OCI-LY1 (cell line): ENCODE measurements around the gene MVB12B.

ENCODE experiments used
- H2AFZ ChIP-seq: fragments of 200-600 bp; sonication (generic), shearing (Covaris generic); 2 replicates; pipeline ENCODE4 v1.6.0; 2014; ENCODE audit warnings: antibody characterized with exemption, mild to moderate bottlenecking, low read length
- H3F3A ChIP-seq: fragments of 200-600 bp; sonication (generic), shearing (Covaris generic); 2 replicates; pipeline ENCODE4 v1.6.0; 2014; ENCODE audit warnings: mild to moderate bottlenecking, antibody characterized with exemption, low read length, moderate library complexity; ENCODE audit not compliant: insufficient read depth
- H3K27ac ChIP-seq: fragments of 200-600 bp; sonication (generic); 2 replicates; pipeline ENCODE4 v1.5.1; 2014; ENCODE audit warnings: low read length, mixed run types, mild to moderate bottlenecking, low read depth; ENCODE audit not compliant: poor library complexity, severe bottlenecking
- H3K27me3 ChIP-seq: fragments of 200-600 bp; sonication (generic); 2 replicates; pipeline ENCODE4 v1.6.0; 2014; ENCODE audit warnings: antibody characterized with exemption, mild to moderate bottlenecking, low read length, moderate library complexity; ENCODE audit not compliant: insufficient read depth
- H3K36me3 ChIP-seq: fragments of 200-600 bp; sonication (generic); 2 replicates; pipeline ENCODE4 v1.6.1; 2014; ENCODE audit warnings: mild to moderate bottlenecking, antibody characterized with exemption, low read length, moderate library complexity, mixed read lengths; ENCODE audit not compliant: insufficient read depth
- H3K4me1 ChIP-seq: fragments of 200-600 bp; sonication (generic); 2 replicates; pipeline ENCODE4 v1.5.1; 2014; ENCODE audit warnings: mild to moderate bottlenecking, low read length, moderate library complexity; ENCODE audit not compliant: insufficient read depth, severe bottlenecking
- H3K4me2 ChIP-seq: fragments of 200-600 bp; sonication (generic), shearing (Covaris generic); 2 replicates; pipeline ENCODE4 v1.6.1; 2014; ENCODE audit warnings: low read length
- H3K4me3 ChIP-seq: fragments of 200-600 bp; sonication (generic); 2 replicates; pipeline ENCODE4 v1.5.1; 2014; ENCODE audit warnings: low read length, low read depth, mild to moderate bottlenecking, mixed read lengths; ENCODE audit not compliant: poor library complexity, severe bottlenecking
- H3K79me2 ChIP-seq: fragments of 200-600 bp; shearing (Covaris generic); 2 replicates; pipeline ENCODE4 v1.6.1; 2016; ENCODE audit warnings: mixed run types, low read length, mixed read lengths; ENCODE audit not compliant: insufficient read depth
- H3K9ac ChIP-seq: fragments of 200-600 bp; sonication (generic), shearing (Covaris generic); 2 replicates; pipeline ENCODE4 v1.6.1; 2014; ENCODE audit warnings: mild to moderate bottlenecking, low read length, mixed read lengths
- H3K9me2 ChIP-seq: fragments of 200-600 bp; sonication (generic), shearing (Covaris generic); 2 replicates; pipeline ENCODE4 v1.6.1; 2014; ENCODE audit warnings: low read depth, mild to moderate bottlenecking, low read length, mixed read lengths
- H3K9me3 ChIP-seq: fragments of 200-600 bp; shearing (Covaris generic); 2 replicates; pipeline ENCODE4 v1.6.1; 2014; ENCODE audit warnings: low read length, mixed read lengths
- H4K20me1 ChIP-seq: fragments of 200-600 bp; sonication (generic), shearing (Covaris generic); 2 replicates; pipeline ENCODE4 v1.6.0; 2016; ENCODE audit warnings: mild to moderate bottlenecking, low read length; ENCODE audit not compliant: insufficient read depth
- CTCF ChIP-seq: fragments of 200-600 bp; sonication (generic), shearing (Covaris generic); IDR thresholded peaks from 2 replicates; pipeline ENCODE4 v1.5.1; 2017; ENCODE audit warnings: mild to moderate bottlenecking, antibody characterized with exemption, low read length, moderate library complexity, mixed read lengths
- EZH2 ChIP-seq: fragments of 200-600 bp; sonication (generic), shearing (Covaris generic); IDR thresholded peaks from 2 replicates; pipeline ENCODE4 v1.8.0; 2017; ENCODE audit warnings: borderline replicate concordance, mixed run types, mild to moderate bottlenecking, antibody characterized with exemption, low read length, moderate library complexity, mixed read lengths

MVB12B gene

DNA sequence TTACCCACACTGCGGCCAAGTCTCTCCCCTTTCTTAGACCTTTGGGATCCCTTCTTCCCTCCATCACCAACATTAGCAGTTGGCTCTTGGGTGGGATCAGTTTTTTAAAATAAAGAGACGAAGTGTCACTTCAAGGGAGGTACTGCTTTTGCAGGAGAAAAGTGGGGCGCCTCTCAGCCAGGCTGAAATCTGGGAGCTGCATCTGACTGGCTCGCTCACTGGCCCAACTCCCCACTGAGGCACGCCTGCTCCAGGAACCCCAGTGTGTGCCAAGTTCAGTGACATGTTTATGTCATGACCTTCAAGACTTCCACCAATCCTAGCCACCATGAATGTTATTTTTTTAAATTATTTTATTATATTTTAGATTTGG is 130.5 kb downstream of the MVB12B start:
- Histone ChIP-seq H3K9me2 (no peaks in the 10 kb centered on the region), H3K4me3 (no peak overlapping the region), H4K20me1 (no peaks in the 10 kb centered on the region), H3K79me2 (no peaks in the 10 kb centered on the region), H3F3A (no peaks in the 10 kb centered on the region), H3K9ac (no peak overlapping the region), H3K27me3 (peaks cover under 1% of the 10 kb centered on the region; the same call in 1 of the 2 replicates), H2AFZ (no peak overlapping the region), H3K36me3 (no peaks in the 10 kb centered on the region), H3K9me3 (no peaks in the 10 kb centered on the region), H3K4me2 (no peak overlapping the region), H3K4me1 (no peaks in the 10 kb centered on the region), H3K27ac (no peak overlapping the region)
- TF ChIP-seq EZH2 (no peak), CTCF (no peak)

GRCh38 chr9:126457890-126458289 is 131.3 kb downstream of the MVB12B start:
- no peak overlapping the region for H3K9ac ChIP-seq
- no peak overlapping the region for H3K4me2 ChIP-seq
- no peak overlapping the region for H3K27ac ChIP-seq
- no peaks in the 10 kb centered on the region for H3K79me2 ChIP-seq
- no peaks in the 10 kb centered on the region; the same call in 1 of the 2 replicates for H3K27me3 ChIP-seq
- H2AFZ ChIP-seq = no peak overlapping the region
- no peaks in the 10 kb centered on the region for H3K9me2 ChIP-seq
- no peaks in the 10 kb centered on the region for H4K20me1 ChIP-seq
- no peaks in the 10 kb centered on the region for H3K4me1 ChIP-seq
- TF ChIP-seq EZH2 = no peak
- TF ChIP-seq CTCF = no peak
- no peak overlapping the region for H3K4me3 ChIP-seq
- no peaks in the 10 kb centered on the region for H3K36me3 ChIP-seq
- no peaks in the 10 kb centered on the region for H3K9me3 ChIP-seq
- H3F3A ChIP-seq = no peaks in the 10 kb centered on the region

- no peaks in the 10 kb centered on the region for H3K4me1 ChIP-seq
- no peaks in the 10 kb centered on the region for H3K9me3 ChIP-seq
- no peaks in the 10 kb centered on the region; the same call in 1 of the 2 replicates for H3K27me3 ChIP-seq
- no peaks in the 10 kb centered on the region for H3K9me2 ChIP-seq
- no peaks in the 10 kb centered on the region for H3K36me3 ChIP-seq
- no peak overlapping the region for H2AFZ ChIP-seq
- H3K9ac ChIP-seq = no peak overlapping the region
- TF ChIP-seq EZH2 (no peak), CTCF (no peak)
- no peaks in the 10 kb centered on the region for H3K79me2 ChIP-seq
- H4K20me1 ChIP-seq = no peaks in the 10 kb centered on the region
- no peak overlapping the region for H3K4me2 ChIP-seq
- H3K4me3 ChIP-seq = no peak overlapping the region
- no peaks in the 10 kb centered on the region for H3F3A ChIP-seq
- no peak overlapping the region for H3K27ac ChIP-seq
Measured at GRCh38 chr9:126459126-126459525, 132.5 kb downstream of the MVB12B start.
